ENCODE data around the gene DMBT1. TPM values are rescaled to one million over a fixed set of nuclear protein-coding genes. Genes with fewer than 3 reads are reported as not detected.

The DMBT1 gene
- total and polyA plus RNA-seq, 8 donors = 0.19 to 81.1 (median 4.1) TPM; not detected in 1

DNA sequence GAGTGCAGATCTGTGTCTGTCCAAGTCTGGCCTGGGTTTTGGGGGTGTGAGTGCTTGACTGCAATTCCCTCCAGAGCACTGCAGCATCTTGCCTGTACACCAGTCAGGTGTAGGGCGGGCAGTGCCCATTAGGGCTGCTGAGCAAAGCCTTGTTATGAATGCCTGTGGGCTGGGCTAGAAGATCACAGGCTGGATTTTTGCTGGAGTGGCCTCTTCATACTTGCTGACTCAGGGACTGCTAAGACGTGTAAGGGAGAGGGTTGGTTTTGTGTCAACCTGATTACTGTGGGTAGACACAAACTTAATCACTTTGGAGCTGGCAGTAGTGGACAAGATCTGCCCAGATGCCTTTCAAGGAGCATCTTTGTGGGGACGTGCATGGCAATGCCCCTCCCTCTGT lies 29.6 kb downstream of the DMBT1 start:
- intact Hi-C loops (cut with DNase I; ENCODE audit: low total_unique reads) = no loop called here
- no peak for DNase-seq
- Histone ChIP-seq H3K27ac (no peak overlapping the region), H3K4me3 (no peak overlapping the region), H3K27me3 (no peaks in the 10 kb centered on the region), H3K4me1 (no peaks in the 10 kb centered on the region), H3K36me3 (no peaks in the 10 kb centered on the region), H3K9me3 (no peaks in the 10 kb centered on the region)
- WGBS, 5 donors = 55 to 77% (median 65%) methylated on average over 3 of the region's 3 CpGs
- no peak for TF ChIP-seq POLR2A (IDR thresholded peaks at IDR 0.05)
- no peak for TF ChIP-seq EP300 (IDR thresholded peaks at IDR 0.05)
- no peak for TF ChIP-seq CTCF (IDR thresholded peaks at IDR 0.05)
- no peak for TF ChIP-seq POLR2AphosphoS5 (IDR thresholded peaks at IDR 0.05)

- WGBS, 5 donors = 68 to 76% (median 69%) methylated on average over 3 of the region's 3 CpGs
- Histone ChIP-seq H3K4me1 (no peaks in the 10 kb centered on the region), H3K9me3 (no peaks in the 10 kb centered on the region), H3K4me3 (no peak overlapping the region), H3K27me3 (no peaks in the 10 kb centered on the region), H3K27ac (no peak overlapping the region), H3K36me3 (no peaks in the 10 kb centered on the region)
- intact Hi-C loops (cut with DNase I; ENCODE audit: low total_unique reads) = no loop called here
- no peak for DNase-seq
- TF ChIP-seq EP300 (IDR thresholded peaks at IDR 0.05) (no peak), CTCF (IDR thresholded peaks at IDR 0.05) (no peak), POLR2AphosphoS5 (IDR thresholded peaks at IDR 0.05) (no peak), POLR2A (IDR thresholded peaks at IDR 0.05) (no peak)
These were observed 31.2 kb downstream of the DMBT1 start for GRCh38 chr10:122591736-122592135.

DNA sequence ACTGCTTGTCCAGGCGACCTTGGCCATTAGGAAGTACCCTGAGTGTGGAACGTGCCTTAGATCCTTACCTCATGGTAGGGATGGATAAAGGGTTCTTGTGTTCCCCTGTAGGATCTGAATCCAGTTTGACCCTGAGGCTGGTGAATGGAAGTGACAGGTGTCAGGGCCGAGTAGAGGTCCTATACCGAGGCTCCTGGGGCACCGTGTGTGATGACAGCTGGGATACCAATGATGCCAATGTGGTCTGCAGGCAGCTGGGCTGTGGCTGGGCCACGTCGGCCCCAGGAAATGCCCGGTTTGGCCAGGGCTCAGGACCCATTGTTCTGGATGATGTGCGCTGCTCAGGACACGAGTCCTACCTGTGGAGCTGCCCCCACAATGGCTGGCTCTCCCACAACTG lies 31.6 kb downstream of the DMBT1 start:
- no peak for TF ChIP-seq CTCF (IDR thresholded peaks at IDR 0.05)
- TF ChIP-seq EP300 (IDR thresholded peaks at IDR 0.05) = no peak
- no peak for TF ChIP-seq POLR2AphosphoS5 (IDR thresholded peaks at IDR 0.05)
- TF ChIP-seq POLR2A (IDR thresholded peaks at IDR 0.05) = no peak
- 78 to 91% (median 86%) methylated on average over 7 to 10 of the region's 10 CpGs for WGBS, 5 donors
- H3K36me3 ChIP-seq = no peaks in the 10 kb centered on the region

DNA sequence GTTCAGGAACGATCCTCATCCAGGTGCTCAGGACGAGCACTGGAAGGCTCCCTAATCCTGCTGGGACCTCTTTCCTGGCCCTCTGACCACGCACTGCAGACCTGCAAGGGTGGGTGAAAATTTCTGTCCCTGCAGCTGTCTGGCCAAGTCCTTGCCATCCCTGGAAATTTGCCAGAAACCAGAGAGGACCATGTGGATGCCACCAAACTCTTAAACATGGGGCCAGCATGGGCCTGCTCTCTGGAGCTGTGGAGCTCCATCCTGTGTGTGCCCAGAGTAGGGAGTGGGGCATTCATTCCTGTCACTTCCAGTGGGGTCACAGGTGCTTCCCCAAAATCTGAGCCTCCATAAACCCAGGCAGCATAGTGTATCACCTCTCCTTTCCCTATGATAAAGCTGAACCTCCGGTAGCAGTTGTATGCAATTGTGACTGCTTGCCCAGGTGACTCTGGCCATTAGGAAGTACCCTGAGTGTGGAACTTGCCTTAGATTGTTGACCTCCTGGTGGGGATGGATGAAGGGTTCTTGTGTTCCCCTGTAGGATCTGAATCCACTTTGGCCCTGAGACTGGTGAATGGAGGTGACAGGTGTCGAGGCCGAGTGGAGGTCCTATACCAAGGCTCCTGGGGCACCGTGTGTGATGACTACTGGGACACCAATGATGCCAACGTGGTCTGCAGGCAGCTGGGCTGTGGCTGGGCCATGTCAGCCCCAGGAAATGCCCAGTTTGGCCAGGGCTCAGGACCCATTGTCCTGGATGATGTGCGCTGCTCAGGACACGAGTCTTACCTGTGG lies 57.1 kb downstream of the DMBT1 start:
- 71 to 78% (median 74%) methylated on average over 9 to 10 of the region's 10 CpGs for WGBS, 5 donors
- no peaks in the 10 kb centered on the region for H3K36me3 ChIP-seq
- intact Hi-C loops (cut with DNase I; ENCODE audit: low total_unique reads) = no loop called here

More for the DNA sequence above, 31.6 kb downstream of the DMBT1 start:
- H3K4me3 ChIP-seq = no peak overlapping the region
- DNase-seq = no peak
- no peak overlapping the region for H3K27ac ChIP-seq
- no peaks in the 10 kb centered on the region for H3K4me1 ChIP-seq
- H3K9me3 ChIP-seq = no peaks in the 10 kb centered on the region
- intact Hi-C loops (cut with DNase I; ENCODE audit: low total_unique reads) = no loop called here
- no peaks in the 10 kb centered on the region for H3K27me3 ChIP-seq

More for the DNA sequence above, 57.1 kb downstream of the DMBT1 start:
- no peaks in the 10 kb centered on the region for H3K27me3 ChIP-seq
- TF ChIP-seq CTCF (IDR thresholded peaks at IDR 0.05) (no peak), POLR2AphosphoS5 (IDR thresholded peaks at IDR 0.05) (no peak), POLR2A (IDR thresholded peaks at IDR 0.05) (no peak), EP300 (IDR thresholded peaks at IDR 0.05) (no peak)
- no peak overlapping the region for H3K27ac ChIP-seq
- no peaks in the 10 kb centered on the region for H3K4me1 ChIP-seq
- H3K4me3 ChIP-seq = no peak overlapping the region
- H3K9me3 ChIP-seq = no peaks in the 10 kb centered on the region
- DNase-seq = no peak

All from stomach (tissue), 9 donors.